ENCODE measurements around the gene NTM.
A peak's percentile ranks its signal among the peaks of the same experiment; 100 is the strongest.
"Not testable (repeated sequence)": the region's sequence is repeated elsewhere in the genome, so short reads cannot be mapped to it uniquely, and the experiment has no call there.

Gene NTM

GRCh38 chr11:131904756-131905155, 534.3 kb downstream of the NTM start:
- TF ChIP-seq CTCF (IDR thresholded peaks at IDR 0.05; ENCODE audit: extremely low read depth, missing control alignments): no peak
- DNase-seq (ENCODE audit: low spot score): no peak

GRCh38 chr11:131906963-131907362, 536.5 kb downstream of the NTM start:
- TF ChIP-seq CTCF (IDR thresholded peaks at IDR 0.05; ENCODE audit: extremely low read depth, missing control alignments): no peak
- DNase-seq (ENCODE audit: low spot score): no peak

- no peak for DNase-seq (ENCODE audit: low spot score)
- no peak for TF ChIP-seq CTCF (IDR thresholded peaks at IDR 0.05; ENCODE audit: extremely low read depth, missing control alignments)
These were observed 537.0 kb downstream of the NTM start for GRCh38 chr11:131907371-131907770.

GRCh38 chr11:131908316-131908715, 537.9 kb downstream of the NTM start:
- DNase-seq (ENCODE audit: low spot score): no peak
- TF ChIP-seq CTCF (IDR thresholded peaks at IDR 0.05; ENCODE audit: extremely low read depth, missing control alignments): no peak

GRCh38 chr11:131909426-131910177, 539.2 kb downstream of the NTM start:
- no peak for DNase-seq (ENCODE audit: low spot score)
- no peak for TF ChIP-seq CTCF (IDR thresholded peaks at IDR 0.05; ENCODE audit: extremely low read depth, missing control alignments)

GRCh38 chr11:131910178-131910522, 539.7 kb downstream of the NTM start:
- TF ChIP-seq CTCF (IDR thresholded peaks at IDR 0.05; ENCODE audit: extremely low read depth, missing control alignments): no peak

GRCh38 chr11:131910523-131911387, 540.3 kb downstream of the NTM start:
- TF ChIP-seq CTCF (IDR thresholded peaks at IDR 0.05; ENCODE audit: extremely low read depth, missing control alignments): no peak
- peak; percentile 52 for DNase-seq (ENCODE audit: low spot score)

More at GRCh38 chr11:131910178-131910522, 539.7 kb downstream of the NTM start:
- DNase-seq (ENCODE audit: low spot score): no peak

GRCh38 chr11:131911388-131912032, 541.1 kb downstream of the NTM start:
- DNase-seq (ENCODE audit: low spot score): not testable (repeated sequence)
